Stimulated activated CD8-positive, alpha-beta memory T cell treated with anti-CD3 and anti-CD28 coated beads, Interleukin-4, amount 100 ng/mL, for 48 hours (primary cell): ENCODE results near the gene HERC2.

ENCODE experiments used
- DNase-seq: peaks from one replicate; pipeline ENCODE4 v3.0.0-alpha.2; 2020

The HERC2 gene

DNA sequence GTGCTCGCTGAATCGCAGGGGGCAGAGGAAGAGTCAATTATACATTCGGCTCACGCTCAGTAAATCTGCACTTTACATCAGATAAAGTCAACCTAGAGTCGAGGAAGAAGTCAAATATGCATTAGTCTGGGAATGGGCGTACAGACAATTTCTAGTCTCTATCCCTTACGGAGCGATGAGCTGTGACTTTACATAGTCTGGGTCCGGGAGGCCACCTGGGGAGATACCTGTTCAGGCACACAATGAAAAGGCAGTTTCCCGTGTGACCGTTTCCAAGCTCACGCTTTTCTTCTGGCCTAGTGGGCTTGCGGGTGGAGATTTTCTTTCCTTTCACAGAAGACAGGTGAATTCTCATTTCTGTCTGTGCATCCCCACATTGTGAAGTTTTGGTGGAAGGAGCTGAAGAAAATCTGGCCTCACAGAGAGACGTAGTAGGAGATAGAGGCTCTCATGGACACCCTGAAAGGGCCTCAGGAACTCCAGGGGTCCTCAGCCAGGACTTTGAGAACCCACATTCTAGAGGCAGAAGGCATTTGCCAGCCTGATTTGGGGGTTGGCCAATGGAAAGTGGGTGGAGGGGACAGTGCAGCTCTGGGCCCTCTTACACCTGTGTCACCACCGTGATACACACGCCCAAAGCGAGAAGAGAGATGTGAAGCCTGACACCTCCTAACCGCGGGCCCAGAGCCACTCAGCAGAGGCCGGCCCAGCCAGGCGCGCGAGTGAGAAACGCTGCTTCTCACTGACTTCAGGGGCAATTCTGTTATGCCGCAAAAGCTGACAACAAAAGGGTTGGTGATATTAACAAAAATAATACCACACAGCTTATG lies 212.1 kb downstream of the HERC2 start:
- DNase-seq = peak; percentile 20

DNA sequence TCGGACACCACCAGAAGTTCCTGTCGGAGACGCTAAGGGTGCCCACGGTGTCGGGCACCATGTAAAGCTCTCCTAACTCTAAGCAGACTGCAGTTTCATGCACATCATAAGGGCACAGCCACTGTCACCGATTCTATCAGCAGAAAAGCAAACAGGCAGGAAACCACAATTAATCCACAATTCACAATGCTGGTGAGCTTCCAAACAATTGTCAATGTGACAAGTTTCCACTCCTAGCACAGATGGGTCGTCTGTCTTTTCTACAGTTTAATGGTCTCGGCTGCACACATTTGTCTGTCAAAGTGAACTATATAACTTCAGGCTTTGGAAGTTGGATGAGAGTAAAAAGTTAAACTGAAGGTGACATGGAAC lies 214.1 kb downstream of the HERC2 start:
- no peak for DNase-seq

DNA sequence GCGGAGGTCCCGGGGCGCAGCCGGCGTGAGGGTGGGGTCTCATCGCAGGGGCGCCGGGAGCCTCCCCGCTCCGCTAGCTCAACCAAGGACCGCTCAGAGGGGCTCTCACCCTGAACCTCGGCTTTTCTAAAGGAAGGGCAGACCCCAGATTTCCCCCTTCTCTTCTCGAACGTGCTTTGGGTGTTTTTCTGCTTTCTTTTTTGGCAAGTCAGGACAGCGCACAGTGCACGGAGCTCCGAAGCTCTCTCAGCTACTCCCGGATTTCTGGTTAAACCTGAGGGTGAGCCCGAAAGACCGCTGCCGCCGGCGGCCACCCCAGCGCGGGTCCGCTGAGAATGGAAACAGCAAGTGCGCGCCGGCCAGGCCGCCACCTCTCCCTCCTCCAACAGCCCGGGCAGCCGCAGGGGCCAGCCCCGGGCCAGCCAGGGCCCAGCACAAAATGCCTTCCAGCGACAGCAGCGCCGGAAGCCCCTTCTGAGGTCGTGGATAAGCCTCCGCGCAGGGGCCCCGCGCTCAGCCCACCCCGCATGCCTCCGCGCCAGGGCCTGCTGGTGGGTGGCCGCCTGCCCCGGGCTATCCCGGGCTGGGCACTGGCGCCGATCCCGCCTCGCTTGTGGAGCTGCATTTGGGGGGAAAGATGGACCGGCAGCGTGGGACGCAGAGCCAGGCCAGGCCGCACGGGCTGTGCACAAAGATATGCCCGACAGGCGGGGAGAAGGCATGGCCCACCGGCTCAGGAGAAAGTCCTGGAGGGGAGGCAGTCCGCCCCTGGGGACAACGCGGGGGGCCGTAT lies 214.7 kb downstream of the HERC2 start:
- DNase-seq = no peak

DNA sequence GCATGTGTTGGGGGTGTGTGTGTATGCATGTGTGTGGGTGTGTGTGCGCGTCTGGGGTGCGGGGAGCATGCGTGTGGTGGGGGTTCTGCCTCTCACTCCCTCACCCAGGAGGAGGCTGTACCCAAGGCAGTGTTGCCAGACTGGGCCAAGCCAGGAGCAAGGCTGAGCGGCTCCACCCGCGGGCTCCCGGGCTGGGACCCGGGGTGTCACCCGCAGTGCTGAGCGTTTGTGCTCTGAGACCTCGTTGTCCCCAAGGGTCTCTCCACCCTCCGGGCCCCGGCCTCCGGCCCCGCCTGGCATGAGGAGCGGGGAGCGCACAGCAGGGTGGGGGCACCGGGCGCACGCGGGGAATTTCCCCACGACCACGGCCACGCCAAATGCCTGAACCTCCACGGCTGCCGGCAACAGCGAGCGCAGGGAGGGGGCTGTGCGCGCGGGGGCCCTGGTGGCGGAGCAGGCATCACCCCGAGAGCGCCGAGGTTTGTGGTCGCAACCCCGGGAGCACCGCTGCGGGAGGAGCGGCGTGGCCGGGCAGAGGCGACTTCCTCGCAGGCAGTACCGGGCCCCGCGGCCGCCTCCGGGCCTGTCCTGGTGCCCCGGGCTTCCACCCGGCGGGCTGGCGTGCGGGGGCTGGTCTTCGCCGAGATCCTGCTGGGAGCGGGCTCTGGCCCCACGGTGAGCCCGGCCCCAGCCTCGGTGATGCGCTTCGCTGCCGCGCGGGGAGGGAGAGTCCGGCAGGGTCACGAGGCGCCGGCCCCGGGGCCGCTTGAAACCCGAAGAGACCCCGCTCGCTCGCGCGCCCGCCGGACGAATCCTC lies 215.5 kb downstream of the HERC2 start:
- peak; percentile 37 for DNase-seq

DNA sequence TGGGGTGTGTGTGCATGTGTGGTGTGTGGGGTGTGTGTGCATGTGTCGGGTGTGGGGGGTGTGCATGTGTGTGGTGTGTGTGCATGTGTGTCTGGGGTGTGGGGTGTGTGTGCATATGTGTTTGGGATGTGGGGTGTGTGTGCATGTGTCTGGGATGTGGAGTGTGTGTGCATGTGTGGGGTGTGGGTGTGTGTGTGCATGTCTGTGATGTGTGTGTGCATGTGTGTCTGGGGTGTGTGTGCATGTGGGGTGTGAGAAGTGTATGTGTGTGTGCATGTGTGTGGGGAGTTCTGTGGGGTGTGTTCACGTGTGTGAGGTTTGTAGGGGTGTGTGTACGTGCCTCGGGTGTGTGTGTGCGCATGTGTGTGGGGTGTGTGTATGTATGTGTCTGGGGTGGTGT lies 216.2 kb downstream of the HERC2 start:
- DNase-seq = no peak

DNA sequence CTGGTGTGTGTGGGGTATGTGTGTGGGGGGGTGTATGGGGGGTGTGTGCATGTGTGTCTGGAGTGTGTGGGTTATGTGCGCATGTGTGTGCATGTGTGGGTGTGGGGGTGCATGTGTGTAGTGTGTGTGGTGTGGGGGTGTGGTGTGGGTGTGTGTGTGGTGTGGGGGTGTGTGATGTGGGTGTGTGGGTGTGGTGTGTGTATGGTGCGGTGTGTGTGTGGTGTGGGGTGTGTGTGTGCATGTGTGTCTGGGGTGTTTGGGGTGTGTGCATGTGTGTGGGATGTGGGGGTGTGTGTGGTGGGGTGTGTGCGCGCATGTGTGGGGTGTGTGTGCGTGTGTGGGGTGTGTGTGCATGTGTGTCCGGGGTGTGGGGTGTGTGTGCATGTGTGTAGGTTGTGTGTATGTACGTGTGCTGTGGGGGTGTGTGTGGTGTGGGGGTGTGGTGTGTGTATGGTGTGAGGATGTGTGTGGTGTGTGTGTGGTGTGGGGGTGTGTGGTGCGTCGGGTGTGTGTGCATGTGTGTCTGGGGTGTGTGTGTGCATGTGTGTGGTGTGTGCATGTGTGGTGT lies 216.7 kb downstream of the HERC2 start:
- DNase-seq = no peak

DNA sequence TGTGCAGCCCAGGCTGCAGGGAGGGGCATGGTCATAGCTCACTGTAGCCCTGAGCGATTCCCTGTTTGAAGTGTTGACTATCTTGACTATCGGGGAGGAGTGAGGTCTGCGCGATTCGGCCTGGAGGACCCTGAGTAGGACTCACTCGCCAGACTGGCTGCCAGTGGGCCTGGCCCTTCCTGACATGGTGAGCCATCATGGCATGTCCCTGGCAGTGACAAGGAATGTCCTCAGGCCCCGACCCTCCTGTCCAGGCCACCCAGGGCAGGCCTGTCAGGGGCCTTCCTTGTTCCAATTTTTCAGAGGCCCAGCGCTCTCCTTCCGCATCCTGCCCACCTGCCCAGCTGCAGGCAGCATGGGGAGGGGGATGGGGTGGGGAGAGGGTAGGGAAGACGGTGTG lies 217.7 kb downstream of the HERC2 start:
- DNase-seq = no peak

DNA sequence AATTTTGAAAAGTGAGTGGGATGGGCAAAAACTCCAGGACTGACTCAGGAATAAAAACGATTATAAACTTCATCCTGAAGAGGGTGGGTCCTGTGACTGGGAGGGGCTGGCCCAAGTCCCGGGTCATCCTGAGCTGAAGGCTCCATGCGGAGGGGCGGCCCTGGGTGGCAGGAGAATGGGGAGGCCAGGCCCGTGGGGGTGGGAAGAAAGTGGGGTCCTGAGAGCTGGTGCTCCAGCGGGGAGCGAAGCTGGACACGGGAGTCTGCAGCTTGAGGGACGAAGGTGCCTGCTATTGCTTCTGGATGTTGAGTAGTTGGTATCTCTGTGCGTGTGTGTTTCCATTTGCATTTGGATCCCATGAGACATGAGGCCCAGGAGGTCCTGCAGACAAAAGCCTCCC lies 218.1 kb downstream of the HERC2 start:
- no peak for DNase-seq

DNA sequence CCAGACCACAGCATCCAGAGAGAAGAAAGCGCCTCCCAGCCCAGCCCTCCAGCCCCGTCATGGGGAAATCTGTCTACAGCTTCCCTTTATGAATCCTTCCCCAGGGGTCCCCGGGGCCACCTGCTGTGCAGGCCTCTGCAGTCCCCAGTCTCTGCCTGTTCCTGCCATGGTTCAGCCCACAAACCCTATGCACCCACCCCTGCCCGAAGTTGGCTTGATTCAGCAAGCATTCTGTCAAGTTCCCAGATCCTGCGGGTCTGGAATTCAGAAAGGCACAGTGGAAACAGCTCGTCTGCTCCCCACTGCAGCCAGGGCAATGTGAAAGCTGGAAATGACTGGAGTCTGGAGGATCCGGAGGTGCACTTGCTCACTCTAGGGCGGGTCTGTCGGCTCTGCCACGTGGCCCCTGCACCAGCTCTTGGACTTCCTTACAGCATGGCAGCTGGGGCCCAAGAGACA lies 220.0 kb downstream of the HERC2 start:
- DNase-seq = no peak

DNA sequence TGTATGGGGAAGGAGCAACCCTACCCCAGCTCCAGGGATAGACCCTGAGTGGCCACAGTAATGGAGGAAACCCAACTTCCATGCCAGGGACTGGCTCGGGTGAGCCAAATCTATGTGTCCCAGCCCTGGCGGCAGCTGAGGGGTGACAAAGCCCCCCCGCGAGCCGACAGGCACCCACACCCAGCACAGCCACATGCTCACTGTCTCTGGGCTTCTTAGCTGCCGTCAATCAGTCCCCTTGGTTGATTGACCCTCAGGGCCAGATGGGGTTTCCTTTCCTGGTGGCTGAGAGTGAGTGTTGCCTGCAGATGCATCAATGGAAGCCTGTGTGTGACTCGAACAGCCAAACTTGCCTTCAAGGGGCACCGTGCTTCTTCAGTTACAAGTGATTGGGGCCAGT lies 220.8 kb downstream of the HERC2 start:
- no peak for DNase-seq

DNA sequence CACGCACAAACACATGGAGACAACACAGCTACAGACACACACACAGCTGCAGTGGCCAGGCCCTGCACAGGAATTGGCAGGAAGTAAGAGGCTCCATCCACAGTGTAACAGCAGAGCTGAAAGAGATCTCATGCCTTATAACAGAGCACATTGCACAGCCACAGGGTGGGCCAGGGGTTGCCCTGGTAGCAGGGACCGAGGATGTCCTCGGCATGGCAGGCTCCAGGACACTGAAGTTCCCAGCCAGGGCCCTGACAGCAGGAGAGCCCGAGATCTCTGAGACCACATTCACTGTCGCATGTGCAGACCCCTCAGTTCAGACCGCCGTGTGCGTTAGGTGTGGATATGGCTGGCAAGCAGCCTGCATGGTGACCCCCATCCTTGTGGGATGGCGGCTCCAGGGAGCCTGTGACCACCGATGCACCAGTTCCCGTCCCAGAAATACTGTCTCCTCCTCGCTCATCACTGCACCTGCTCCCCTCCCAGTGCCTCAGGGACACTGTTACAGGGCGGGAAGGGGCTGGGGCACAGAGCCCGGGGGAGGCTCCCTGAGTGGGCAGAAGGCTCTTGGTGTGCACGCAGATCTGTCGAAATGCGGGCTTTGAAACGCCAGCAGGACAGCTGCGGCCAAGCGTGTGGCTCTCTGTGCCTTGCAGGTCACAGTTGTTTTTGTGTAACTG lies 221.3 kb downstream of the HERC2 start:
- no peak for DNase-seq

DNA sequence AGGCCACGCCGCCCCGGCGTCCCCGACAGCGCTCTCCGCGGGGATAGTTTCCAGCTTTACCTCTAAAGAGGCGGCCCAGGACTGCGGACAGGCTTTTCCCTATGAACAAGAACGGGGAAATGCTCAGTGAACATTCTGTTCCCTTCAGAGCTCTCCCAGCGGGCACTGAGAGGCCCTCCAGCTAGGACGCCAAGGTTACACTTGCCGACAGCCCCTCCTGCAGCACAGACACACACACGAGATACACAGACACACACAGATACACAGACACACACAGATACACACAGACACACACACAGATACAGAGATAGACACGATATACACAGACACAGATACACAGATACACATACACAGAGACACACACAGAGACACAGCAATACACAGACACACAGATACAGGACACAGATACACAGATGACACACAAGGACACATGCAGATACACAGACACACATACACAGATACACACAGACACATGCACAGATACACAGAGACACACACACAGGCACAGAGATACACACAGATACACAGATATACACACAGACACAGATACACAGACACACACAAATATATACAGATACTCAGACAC lies 222.3 kb downstream of the HERC2 start:
- no peak for DNase-seq

DNA sequence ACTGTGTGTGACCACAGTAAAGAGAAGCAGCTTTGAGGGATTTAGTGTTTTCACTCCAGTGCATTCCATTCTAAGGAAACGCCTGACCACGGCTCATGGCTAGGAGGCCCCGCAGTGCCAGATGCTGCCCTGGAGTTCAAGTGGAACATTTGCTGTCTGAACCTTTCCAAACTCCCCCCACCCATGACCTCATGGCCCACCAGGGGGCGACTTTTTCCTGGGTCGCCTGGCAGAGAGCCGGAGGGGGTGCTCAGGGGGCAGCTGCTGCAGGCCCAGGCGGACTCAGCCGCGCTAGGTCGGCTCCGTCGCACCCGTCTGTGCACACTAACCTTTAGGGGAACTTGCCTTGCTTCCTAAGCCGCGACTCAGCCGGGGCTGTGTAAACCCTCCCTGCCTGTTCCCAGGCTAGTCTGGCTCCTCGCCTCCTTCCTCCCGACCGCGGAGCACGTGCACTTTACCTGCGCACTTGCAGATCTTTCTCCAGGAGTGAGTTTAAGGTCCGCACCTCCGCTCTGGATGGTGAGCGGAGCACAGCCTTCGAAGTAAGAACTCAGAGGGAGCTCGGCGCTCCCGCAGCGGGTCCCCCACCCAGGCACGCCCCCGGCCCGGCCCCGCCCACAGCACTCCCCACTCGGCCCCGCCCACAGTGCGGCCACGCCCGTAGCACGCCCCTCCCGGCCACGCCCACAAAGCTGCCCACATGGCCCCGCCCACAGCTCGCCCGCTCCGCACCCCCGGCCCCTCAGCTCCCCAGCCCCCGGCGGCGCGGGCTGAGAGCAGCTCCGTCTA lies 223.0 kb downstream of the HERC2 start, which contains the start of gene OCA2:
OCA2 (minus strand) TSS at position 550 of the 789 bp plus-strand sequence. CDS start 17,441 bp downstream, outside the sequence.
- DNase-seq = peak; percentile 83

DNA sequence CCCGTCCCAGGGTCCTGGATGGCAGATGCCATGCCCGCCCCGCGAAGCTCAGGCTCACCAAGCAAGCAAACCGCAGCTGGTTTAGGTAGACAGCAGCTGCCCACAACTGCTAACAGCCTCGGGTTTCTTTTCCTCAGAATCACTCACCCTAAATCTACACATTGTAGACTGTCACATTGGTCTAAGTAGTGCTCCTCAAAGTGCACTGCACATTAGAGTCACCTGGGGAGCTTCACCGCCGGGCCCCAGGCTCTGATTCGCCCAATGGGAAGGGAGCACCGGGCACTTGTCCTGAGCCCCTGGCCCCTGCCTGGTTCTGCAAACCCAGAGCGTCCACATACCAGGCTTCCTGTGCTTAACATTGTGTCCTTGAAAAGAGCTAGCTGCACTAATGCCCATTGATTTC lies 223.6 kb downstream of the HERC2 start:
- no peak for DNase-seq

DNA sequence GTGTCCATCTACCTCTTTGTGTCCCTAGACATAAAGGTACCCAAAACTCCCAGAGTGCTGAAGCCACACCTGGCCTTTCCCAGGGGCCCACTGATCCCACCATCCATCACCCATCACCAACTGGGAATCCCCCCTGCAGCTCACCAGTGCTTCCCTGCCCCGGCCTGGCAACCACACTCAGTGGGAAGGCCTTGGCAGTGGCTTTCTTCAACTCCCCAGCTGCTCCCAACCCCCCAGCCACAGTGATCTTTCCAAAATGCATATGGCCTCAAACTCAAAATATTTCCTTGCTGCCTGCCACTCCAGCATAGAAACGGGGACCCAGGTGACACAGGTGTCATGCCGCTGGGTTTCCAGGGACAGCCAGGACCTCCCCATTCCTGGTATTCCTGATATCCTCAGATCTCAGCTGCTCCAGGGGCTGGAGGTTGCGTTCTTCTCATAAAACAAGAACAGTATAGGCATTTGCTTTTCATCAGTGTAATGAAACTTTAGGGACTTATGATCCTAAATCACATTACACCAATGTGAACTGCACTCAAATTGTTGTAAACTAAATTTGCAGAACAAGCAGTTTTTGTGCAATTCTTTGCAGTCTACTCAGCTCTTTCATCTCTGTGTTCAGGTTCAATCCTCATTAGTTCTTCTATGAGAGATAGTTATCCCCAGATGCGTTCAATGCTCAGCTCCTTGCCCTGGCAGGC lies 224.2 kb downstream of the HERC2 start:
- no peak for DNase-seq

DNA sequence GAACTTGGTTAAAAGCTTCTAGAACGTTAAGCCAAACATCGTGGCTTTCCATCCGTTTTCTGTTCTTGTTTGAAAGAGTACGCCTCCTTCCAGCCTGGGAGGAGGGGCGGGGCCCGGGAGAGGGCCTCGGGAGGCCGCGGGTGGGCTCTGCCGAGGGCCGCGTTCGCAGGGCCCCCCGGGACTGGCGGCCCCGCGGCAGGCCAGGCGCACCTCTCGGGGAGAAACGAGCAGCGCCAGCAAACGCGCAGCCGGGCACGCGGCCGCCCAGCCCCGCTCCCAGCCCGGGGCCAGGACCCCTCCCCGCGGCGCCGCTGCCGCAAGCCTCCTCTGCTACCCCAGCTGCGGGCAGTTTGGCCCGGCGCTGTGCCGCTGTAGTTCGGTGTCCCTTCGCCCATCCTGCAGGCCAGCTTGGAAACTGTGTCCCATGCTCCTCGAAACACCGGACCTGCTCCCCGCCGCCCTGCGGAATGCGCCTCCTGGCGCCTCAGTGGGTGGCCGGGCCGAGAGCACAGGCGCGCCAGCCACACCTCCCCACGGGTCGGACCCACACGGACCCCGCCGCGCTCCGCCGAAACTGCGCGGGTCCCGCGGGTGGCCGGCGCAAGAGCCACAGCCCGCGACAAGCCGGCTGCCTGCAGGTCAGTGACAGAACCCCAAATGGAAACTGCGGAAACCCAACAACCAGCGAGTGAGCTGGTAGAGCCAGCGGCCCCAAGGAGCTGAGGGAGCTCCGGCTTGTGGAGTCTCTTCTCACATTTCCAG lies 225.1 kb downstream of the HERC2 start:
- no peak for DNase-seq

DNA sequence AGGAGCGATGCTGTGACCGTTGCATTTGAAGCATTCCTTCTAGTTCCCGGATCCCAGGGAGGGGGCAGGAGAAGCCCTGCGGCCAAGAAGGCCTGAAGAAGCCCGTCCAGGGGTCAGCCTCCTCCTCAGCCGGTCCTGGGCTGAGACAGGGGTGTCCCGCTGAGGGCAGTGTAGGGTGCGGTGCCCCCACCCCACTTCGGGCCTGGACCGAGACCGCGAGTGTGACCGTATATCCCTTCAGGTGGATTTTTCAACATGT lies 225.6 kb downstream of the HERC2 start:
- DNase-seq = no peak

DNA sequence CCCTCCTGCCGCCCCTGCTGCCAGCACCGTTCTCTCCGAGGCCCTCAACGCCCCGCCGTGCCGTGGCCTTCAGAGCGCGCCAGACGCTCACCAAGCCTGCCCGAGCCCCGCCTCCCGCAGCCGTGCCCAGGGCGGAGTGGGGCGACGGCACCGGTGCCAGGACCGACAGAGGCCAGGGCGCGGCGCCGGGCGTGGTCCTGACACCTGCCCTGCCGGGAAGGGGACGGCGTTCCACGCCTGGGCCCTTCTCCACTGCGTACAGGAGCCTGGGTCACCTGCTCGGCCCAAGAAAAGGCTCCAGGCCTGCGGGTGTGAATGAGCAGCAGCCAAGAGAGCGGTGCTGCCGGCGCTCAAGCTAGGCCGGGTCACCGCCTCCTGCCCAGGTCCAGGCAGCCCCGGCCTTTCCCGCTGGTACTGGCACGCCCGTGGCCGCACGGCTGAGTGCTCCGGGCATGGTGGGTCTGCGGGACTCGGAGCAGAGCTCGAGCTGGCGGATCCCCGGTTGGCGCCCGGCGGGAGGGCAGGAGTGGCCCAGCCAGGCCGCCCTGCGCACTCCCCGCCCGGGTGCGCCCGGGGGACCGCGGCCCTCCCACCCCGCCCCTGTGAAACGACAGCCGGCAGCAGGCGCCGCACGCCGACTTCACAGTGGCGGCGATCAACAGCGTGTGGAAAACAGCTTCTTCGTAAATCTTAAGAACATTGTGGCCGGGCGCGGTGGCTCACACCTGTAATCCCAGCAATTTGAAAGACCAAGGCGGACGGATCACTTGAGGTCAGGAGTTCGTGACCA lies 227.1 kb downstream of the HERC2 start:
- peak; percentile 54 for DNase-seq
